IMR-90 (cell line): ENCODE measurements around the gene LZTS3.

Experiments
- CEBPB ChIP-seq: IDR thresholded peaks from 2 replicates; pipeline ENCODE4 v1.6.1; 2012; ENCODE audit warnings: low read depth, low read length, improper control_type of control experiment
- FOS ChIP-seq: fragments of 150-350 bp; IDR thresholded peaks from 2 replicates; pipeline ENCODE4 v1.6.1; 2016; ENCODE audit warnings: low read depth, low read length
- MAZ ChIP-seq: IDR thresholded peaks from 2 replicates; pipeline ENCODE4 v1.6.1; 2012; ENCODE audit warnings: low read depth, mild to moderate bottlenecking, low read length, improper control_type of control experiment, moderate library complexity, borderline replicate concordance
- MXI1 ChIP-seq: IDR thresholded peaks from 2 replicates; pipeline ENCODE4 v1.6.1; 2012; ENCODE audit warnings: low read depth, mild to moderate bottlenecking, low read length, moderate library complexity, borderline replicate concordance
- POLR2A ChIP-seq: IDR thresholded peaks from 2 replicates; pipeline ENCODE4 v1.6.1; 2012; ENCODE audit warnings: mild to moderate bottlenecking, low read depth, low read length
- RCOR1 ChIP-seq: IDR thresholded peaks from 2 replicates; pipeline ENCODE4 v1.6.1; 2012; ENCODE audit warnings: mild to moderate bottlenecking, low read length, improper control_type of control experiment; ENCODE audit not compliant: insufficient replicate concordance
- TF ChIP-seq, protein P1 (sequence below): conservative IDR thresholded peaks from 2 replicates; pipeline ENCODE4 v1.5.1; 2012; ENCODE audit warnings: mild to moderate bottlenecking, low read depth, low read length, improper control_type of control experiment
- TF ChIP-seq, protein P2 (sequence below): fragments of 150-350 bp; IDR thresholded peaks from 2 replicates; pipeline ENCODE4 v1.6.1; 2016; ENCODE audit warnings: low read depth, mild to moderate bottlenecking, low read length, moderate library complexity, borderline replicate concordance

DNA sequence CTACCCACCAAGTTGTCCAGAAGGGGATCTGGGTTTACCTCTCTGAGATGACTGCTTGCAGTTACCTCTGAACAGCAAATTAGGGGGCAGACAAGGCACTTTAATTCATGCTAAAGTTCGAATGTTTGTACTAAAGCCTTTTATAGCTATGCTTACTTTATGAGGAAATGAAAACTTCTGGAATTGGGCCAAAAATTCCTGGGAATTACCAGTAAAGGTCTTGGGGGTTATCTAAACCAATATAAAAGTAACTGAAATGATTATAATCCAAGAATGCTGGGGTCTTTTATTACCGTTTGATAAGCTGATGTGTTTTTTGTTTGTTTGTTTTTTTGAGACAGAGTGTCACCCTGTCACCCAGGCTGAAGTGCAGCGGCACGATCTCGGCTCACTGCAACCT lies 7.9 kb upstream of the LZTS3 start:
- TF ChIP-seq, protein P1, sequence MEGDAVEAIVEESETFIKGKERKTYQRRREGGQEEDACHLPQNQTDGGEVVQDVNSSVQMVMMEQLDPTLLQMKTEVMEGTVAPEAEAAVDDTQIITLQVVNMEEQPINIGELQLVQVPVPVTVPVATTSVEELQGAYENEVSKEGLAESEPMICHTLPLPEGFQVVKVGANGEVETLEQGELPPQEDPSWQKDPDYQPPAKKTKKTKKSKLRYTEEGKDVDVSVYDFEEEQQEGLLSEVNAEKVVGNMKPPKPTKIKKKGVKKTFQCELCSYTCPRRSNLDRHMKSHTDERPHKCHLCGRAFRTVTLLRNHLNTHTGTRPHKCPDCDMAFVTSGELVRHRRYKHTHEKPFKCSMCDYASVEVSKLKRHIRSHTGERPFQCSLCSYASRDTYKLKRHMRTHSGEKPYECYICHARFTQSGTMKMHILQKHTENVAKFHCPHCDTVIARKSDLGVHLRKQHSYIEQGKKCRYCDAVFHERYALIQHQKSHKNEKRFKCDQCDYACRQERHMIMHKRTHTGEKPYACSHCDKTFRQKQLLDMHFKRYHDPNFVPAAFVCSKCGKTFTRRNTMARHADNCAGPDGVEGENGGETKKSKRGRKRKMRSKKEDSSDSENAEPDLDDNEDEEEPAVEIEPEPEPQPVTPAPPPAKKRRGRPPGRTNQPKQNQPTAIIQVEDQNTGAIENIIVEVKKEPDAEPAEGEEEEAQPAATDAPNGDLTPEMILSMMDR: no peak
- no peak for TF ChIP-seq FOS
- TF ChIP-seq MXI1: no peak
- no peak for TF ChIP-seq MAZ
- TF ChIP-seq, protein P2, sequence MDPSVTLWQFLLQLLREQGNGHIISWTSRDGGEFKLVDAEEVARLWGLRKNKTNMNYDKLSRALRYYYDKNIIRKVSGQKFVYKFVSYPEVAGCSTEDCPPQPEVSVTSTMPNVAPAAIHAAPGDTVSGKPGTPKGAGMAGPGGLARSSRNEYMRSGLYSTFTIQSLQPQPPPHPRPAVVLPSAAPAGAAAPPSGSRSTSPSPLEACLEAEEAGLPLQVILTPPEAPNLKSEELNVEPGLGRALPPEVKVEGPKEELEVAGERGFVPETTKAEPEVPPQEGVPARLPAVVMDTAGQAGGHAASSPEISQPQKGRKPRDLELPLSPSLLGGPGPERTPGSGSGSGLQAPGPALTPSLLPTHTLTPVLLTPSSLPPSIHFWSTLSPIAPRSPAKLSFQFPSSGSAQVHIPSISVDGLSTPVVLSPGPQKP: no peak
- no peak for TF ChIP-seq CEBPB
- no peak for TF ChIP-seq RCOR1
- no peak for TF ChIP-seq POLR2A
